MM.1S (cell line): ENCODE results near the gene TRDN.
"Not testable (repeated sequence)": the region's sequence is repeated elsewhere in the genome, so short reads cannot be mapped to it uniquely, and the experiment has no call there.

Experiments
- DNase-seq: peaks from one replicate; pipeline ENCODE4 v3.0.0-alpha.2; 2015
- H2AFZ ChIP-seq: fragments of 300-600 bp; sonication (generic); 2 replicates; pipeline ENCODE4 v1.6.0; 2016; ENCODE audit warnings: antibody characterized with exemption, low read length
- H3F3A ChIP-seq: fragments of 300-600 bp; sonication (generic); 2 replicates; pipeline ENCODE4 v1.6.1; 2016; ENCODE audit warnings: mild to moderate bottlenecking, antibody characterized with exemption, low read length, moderate library complexity, mixed read lengths; ENCODE audit not compliant: insufficient read depth
- H3K27ac ChIP-seq: fragments of 300-600 bp; sonication (generic); 2 replicates; pipeline ENCODE4 v1.5.1; 2016; ENCODE audit warnings: mild to moderate bottlenecking, low read length
- H3K27me3 ChIP-seq: fragments of 300-600 bp; sonication (generic); replicated peaks from 2 replicates; pipeline ENCODE4 v1.6.0; 2016; ENCODE audit warnings: low read length; ENCODE audit not compliant: insufficient read depth
- H3K36me3 ChIP-seq: fragments of 300-600 bp; sonication (generic); replicated peaks from 2 replicates; pipeline ENCODE4 v1.6.1; 2016; ENCODE audit warnings: mild to moderate bottlenecking, low read length, mixed read lengths; ENCODE audit not compliant: insufficient read depth
- H3K4me1 ChIP-seq: fragments of 300-600 bp; sonication (generic); 2 replicates; pipeline ENCODE4 v1.6.1; 2016; ENCODE audit warnings: low read length, mixed read lengths
- H3K4me2 ChIP-seq: fragments of 300-600 bp; sonication (generic); 2 replicates; pipeline ENCODE4 v1.6.0; 2016; ENCODE audit warnings: low read depth, low read length
- H3K4me3 ChIP-seq: fragments of 300-600 bp; sonication (generic); 2 replicates; pipeline ENCODE4 v1.5.1; 2016; ENCODE audit warnings: low read length, mixed read lengths
- H3K79me2 ChIP-seq: fragments of 300-600 bp; sonication (generic); 2 replicates; pipeline ENCODE4 v1.6.1; 2016; ENCODE audit warnings: mixed run types, low read length, mixed read lengths
- H3K9ac ChIP-seq: fragments of 300-600 bp; sonication (generic); 2 replicates; pipeline ENCODE4 v1.6.1; 2016; ENCODE audit warnings: low read length, mixed read lengths
- H3K9me2 ChIP-seq: fragments of 300-600 bp; sonication (generic); replicated peaks from 2 replicates; pipeline ENCODE4 v1.6.1; 2016; ENCODE audit warnings: mild to moderate bottlenecking, low read length, mixed read lengths; ENCODE audit not compliant: insufficient read depth
- H3K9me3 ChIP-seq: fragments of 300-600 bp; sonication (generic); replicated peaks from 2 replicates; pipeline ENCODE4 v1.6.1; 2016; ENCODE audit warnings: mild to moderate bottlenecking, low read length, mixed read lengths; ENCODE audit not compliant: insufficient read depth
- H4K20me1 ChIP-seq: fragments of 300-600 bp; sonication (generic); 2 replicates; pipeline ENCODE4 v1.6.1; 2016; ENCODE audit warnings: mild to moderate bottlenecking, low read length, moderate library complexity, mixed read lengths; ENCODE audit not compliant: insufficient read depth
- EZH2 ChIP-seq: fragments of 300-600 bp; sonication (generic); optimal IDR thresholded peaks from 2 replicates; pipeline ENCODE3; 2017; ENCODE audit warnings: low read depth, mild to moderate bottlenecking, antibody characterized with exemption, low read length, mixed read lengths
- EZH2phosphoT487 ChIP-seq: fragments of 300-600 bp; sonication (generic); IDR thresholded peaks from 2 replicates; pipeline ENCODE4 v1.6.1; 2018; ENCODE audit warnings: antibody characterized with exemption, low read length
- TF ChIP-seq, protein P1 (sequence below): fragments of 300-600 bp; sonication (generic); IDR thresholded peaks from 2 replicates; pipeline ENCODE4 v1.5.1; 2016; ENCODE audit warnings: antibody characterized with exemption, low read length, mixed read lengths

Gene TRDN

DNA sequence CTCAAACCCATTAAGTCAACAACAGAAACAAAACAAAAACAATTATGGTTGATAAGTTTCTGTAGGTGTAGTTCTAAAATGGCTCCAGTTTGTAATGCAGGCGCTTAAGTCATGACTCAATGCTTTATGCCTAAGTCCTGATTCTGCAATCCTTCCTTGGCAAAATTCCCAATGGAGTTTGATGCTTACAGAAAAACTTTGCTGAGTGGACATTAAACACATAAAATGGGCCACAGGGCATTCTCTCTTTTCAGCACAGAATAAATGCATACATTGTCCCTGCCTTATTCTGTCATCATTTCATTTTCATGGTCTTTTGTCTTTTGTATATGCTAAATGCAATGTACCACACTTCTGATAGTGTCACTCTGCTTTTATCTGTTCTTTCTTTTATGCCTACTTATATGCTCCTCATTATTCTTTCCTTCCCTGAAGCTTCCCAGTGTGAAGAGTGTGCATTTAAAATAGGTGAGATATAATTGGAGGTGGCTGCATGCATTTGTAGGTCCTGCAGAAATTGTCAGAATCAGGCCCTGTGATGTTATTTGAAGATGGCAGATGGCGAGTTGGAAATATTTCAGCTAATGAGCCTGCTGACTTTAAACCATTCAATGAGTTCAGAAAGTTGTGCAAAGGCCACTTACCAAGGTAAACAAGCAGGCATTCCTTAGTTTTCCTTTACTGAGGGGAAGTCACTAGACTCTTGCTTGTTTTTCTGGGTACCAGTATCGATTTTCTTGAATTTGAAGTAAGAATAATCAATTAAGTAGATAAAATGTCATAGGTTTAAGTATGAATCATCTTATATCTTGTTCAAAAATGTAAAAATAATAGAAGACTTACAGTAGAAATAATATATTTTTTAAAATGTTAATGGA lies 313.1 kb downstream of the TRDN start:
- TF ChIP-seq EZH2 (no peak), EZH2phosphoT487 (no peak)
- TF ChIP-seq, protein P1, sequence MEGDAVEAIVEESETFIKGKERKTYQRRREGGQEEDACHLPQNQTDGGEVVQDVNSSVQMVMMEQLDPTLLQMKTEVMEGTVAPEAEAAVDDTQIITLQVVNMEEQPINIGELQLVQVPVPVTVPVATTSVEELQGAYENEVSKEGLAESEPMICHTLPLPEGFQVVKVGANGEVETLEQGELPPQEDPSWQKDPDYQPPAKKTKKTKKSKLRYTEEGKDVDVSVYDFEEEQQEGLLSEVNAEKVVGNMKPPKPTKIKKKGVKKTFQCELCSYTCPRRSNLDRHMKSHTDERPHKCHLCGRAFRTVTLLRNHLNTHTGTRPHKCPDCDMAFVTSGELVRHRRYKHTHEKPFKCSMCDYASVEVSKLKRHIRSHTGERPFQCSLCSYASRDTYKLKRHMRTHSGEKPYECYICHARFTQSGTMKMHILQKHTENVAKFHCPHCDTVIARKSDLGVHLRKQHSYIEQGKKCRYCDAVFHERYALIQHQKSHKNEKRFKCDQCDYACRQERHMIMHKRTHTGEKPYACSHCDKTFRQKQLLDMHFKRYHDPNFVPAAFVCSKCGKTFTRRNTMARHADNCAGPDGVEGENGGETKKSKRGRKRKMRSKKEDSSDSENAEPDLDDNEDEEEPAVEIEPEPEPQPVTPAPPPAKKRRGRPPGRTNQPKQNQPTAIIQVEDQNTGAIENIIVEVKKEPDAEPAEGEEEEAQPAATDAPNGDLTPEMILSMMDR: no peak
- Histone ChIP-seq H3K4me2 (no peak overlapping the region), H3K4me1 (no peaks in the 10 kb centered on the region), H3K4me3 (no peak overlapping the region), H3K79me2 (no peaks in the 10 kb centered on the region), H3K36me3 (no peaks in the 10 kb centered on the region), H2AFZ (no peak overlapping the region), H3K9me2 (no peaks in the 10 kb centered on the region), H3F3A (no peaks in the 10 kb centered on the region), H3K9me3 (no peaks in the 10 kb centered on the region), H3K27me3 (no peaks in the 10 kb centered on the region), H3K9ac (no peak overlapping the region), H3K27ac (no peak overlapping the region), H4K20me1 (no peaks in the 10 kb centered on the region)
- DNase-seq: no peak

DNA sequence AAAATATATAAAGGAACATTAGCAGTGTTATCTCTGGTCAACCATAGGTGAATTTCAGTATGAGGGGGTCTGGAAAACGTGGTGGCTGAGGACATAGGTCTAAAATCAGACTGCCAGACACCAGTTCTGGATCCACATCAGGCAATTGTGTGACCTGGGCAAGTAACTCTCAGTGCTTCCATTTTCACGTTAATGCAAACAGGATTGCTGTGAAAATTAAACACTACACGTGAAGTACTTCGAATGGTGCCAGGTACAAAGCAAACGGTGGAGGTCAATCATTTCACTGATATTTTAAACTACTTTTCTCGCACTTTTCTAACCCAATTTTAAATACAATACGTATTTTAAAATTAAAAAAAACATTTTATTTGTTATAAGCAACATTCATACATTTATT lies 315.7 kb downstream of the TRDN start:
- TF ChIP-seq, protein P1: no peak
- no peak for TF ChIP-seq EZH2phosphoT487
- TF ChIP-seq EZH2: no peak
- H3K9me3 ChIP-seq: no peaks in the 10 kb centered on the region
- no peaks in the 10 kb centered on the region for H3K27me3 ChIP-seq
- no peak overlapping the region for H3K4me3 ChIP-seq
- no peak overlapping the region for H3K27ac ChIP-seq
- H4K20me1 ChIP-seq: no peaks in the 10 kb centered on the region
- no peaks in the 10 kb centered on the region for H3K9me2 ChIP-seq
- no peak overlapping the region for H3K4me2 ChIP-seq
- no peak overlapping the region for H2AFZ ChIP-seq
- no peaks in the 10 kb centered on the region for H3K79me2 ChIP-seq
- no peaks in the 10 kb centered on the region for H3K36me3 ChIP-seq
- no peaks in the 10 kb centered on the region for H3K4me1 ChIP-seq
- no peaks in the 10 kb centered on the region for H3F3A ChIP-seq
- H3K9ac ChIP-seq: no peak overlapping the region
- no peak for DNase-seq

- Histone ChIP-seq H3K9ac (no peak overlapping the region), H3K79me2 (no peaks in the 10 kb centered on the region), H3K27me3 (no peaks in the 10 kb centered on the region), H3F3A (no peaks in the 10 kb centered on the region), H3K9me3 (no peaks in the 10 kb centered on the region), H2AFZ (no peak overlapping the region), H4K20me1 (no peaks in the 10 kb centered on the region), H3K4me3 (no peak overlapping the region), H3K4me2 (no peak overlapping the region), H3K36me3 (no peaks in the 10 kb centered on the region), H3K27ac (no peak overlapping the region), H3K4me1 (no peaks in the 10 kb centered on the region), H3K9me2 (no peaks in the 10 kb centered on the region)
- TF ChIP-seq, protein P1: peak; percentile 31
- no peak for TF ChIP-seq EZH2phosphoT487
- DNase-seq: peak; percentile 14
Observed at GRCh38 chr6:123316733-123317323, 319.9 kb downstream of the TRDN start.

- H3K27ac ChIP-seq, DNase-seq, H3F3A ChIP-seq, H3K4me2 ChIP-seq, H3K9me2 ChIP-seq, H3K9ac ChIP-seq, H3K36me3 ChIP-seq, H3K4me3 ChIP-seq, H3K4me1 ChIP-seq, H2AFZ ChIP-seq, H3K79me2 ChIP-seq, H3K9me3 ChIP-seq, H3K27me3 ChIP-seq, H4K20me1 ChIP-seq: not testable (repeated sequence)
Observed at GRCh38 chr6:123314459-123314858, 322.3 kb downstream of the TRDN start.
